Stimulated activated CD4-positive, alpha-beta T cell treated with anti-CD3 and anti-CD28 coated beads, Interleukin-4, amount 100 ng/mL, for 1 hour (primary cell): ENCODE results near the gene HPS6.

ENCODE experiments used
- DNase-seq: peaks from one replicate; pipeline ENCODE4 v3.0.0-alpha.2; 2020

Gene HPS6

DNA sequence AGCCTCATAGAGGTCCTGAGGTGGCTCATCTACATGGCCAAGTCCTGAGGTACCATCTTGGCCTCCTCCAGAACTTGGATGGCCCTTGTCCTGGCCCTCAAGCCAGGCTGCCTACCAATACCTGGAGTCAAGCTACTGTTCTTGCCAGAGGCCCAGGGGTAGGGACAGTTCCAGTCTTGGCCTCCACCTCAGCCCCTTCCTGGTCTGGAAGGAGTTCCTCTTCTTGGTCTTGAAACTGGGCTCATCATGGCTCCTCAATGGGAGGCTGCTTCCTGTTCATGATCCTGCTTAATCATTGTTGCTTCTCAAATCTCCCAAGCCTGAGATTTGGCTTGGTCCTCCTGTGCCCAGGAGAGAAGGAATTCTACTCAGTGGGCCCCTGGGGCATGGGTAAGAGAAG, 3.9 kb downstream of the HPS6 start:
- no peak for DNase-seq

DNA sequence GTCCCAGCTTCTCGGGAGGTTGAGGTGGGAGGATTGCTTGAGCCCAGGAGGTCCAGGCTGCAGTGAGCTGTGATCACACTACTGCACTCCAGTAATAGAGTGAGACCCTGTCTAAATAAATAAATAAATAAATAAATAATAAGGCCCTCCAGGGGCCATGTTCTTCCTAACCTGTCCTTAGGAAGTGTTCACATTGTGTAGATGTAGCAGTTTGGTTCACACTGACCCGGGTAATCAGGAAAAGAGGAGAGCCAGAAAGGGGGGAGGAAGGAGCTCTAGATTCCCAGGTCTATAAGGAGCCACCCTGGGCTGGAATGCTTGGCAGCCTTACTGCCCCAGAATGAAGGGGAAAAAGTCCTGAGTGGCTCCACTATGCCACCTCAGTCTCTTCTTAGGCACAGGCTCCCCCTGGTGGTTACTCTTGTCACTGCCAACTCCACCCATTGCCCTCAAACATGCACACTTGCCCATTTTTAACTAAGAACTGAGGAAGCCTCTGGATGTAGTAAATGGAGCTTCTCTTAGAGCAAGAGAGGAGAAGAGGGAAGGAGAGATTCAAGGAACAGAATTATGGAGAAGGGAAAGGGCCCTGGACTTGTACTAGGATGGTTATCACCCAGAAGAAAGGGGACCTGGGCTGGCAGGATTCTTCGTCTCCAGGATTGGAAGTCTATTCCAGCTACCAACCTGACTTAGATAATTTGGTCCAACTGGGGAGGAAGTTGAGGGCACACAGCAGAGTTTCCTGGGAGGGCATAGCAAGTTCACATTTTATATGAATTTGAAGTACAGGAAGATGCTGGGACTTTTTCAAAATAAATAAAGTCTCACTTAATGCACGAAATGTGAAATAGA, 7.8 kb downstream of the HPS6 start:
- DNase-seq, result peak; percentile 79

DNA sequence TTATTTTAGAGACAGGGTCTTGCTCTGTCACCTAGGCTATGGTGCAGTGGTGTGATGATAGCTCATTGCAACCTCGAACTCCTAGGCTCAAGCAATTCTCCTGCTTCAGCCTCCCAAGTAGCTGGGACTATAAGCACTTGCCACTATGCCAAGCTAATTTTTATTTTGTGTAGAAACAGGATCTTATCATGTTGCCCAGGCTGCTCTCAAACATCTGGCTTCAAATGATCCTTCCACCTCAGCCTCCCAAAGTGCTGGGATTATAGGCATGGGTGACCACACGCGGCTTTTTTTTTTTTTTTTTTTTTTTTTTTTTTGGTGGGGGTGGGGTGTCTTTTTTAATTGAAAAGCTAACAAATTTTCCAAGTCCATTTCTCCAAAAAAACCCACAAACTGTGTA, 18.4 kb downstream of the HPS6 start:
- no peak for DNase-seq

DNA sequence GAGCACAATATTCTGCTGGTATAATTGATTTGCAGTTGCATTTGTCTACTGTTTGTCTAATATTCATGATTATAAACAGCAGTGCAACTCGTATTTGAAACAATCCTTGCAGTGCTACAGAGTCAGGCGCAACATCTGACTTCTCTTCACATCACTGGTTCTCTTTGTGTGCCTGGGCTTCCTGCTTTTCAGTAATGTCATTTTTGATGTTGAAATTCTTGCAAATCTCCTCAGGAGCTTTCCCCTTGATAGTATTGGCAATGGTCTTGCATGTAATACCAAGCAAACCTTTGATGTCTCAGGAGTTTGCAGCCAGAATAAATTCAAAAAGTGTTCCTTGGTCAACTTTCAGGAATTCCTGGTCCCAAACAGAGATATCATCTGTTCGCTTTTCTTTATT, 20.2 kb downstream of the HPS6 start:
- no peak for DNase-seq

DNA sequence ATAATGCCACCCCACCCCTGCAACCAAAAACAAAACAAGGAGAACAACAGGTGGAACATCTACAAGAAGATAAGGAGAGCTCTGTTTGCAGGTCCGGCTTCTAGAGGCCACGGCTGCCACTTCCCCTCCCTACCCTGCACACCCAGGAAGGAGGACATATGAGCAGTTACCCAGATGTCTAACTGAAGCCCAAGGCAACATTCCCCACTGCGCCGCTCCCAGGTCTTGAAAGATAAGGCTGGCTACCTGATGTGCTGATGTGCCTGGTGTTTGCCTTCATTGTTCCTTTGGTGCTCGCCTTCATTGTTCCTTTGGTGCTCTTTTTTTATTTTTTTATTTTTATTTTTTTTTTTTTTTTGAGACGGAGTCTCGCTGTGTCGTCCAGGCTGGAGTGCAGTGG, 21.0 kb downstream of the HPS6 start:
- DNase-seq, result no peak

DNA sequence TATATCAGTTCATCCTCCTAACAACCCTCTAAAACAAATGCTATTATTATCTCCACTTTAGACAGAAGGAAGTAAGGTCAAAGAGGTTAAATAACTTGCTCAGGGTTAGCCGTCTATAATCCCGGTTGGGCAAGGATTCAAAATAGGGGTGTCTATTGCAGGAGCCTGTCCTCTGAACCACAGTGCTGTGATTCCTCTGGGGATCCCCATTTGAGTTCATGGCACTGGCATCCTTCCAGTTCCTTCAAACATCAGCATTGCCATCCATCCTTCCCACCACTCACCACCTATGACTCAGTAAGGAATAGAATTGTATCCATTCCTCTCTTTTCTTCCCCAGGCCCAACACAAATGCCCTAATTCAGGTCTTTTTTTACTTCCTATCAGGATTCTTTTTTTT, 25.6 kb downstream of the HPS6 start:
- no peak for DNase-seq

DNA sequence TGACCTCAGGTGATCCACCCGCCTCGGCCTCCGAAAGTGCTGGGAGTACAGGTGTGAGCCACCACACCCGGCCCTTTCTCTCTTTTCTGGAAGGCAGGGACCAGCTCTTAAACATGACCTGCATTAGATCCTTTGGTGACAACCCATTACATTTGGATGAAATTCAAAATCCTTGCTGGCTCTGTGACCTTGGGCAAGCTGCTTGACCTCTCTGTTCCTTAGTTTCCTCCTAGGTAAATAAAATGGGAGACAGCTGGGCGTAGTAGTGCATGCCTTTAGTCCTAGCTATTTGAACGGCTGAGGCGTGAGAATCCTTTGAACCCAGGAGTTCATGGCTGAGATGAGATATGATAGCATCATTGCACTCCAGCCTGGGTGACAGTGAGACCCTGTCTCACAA, 31.3 kb downstream of the HPS6 start:
- DNase-seq, result no peak

DNA sequence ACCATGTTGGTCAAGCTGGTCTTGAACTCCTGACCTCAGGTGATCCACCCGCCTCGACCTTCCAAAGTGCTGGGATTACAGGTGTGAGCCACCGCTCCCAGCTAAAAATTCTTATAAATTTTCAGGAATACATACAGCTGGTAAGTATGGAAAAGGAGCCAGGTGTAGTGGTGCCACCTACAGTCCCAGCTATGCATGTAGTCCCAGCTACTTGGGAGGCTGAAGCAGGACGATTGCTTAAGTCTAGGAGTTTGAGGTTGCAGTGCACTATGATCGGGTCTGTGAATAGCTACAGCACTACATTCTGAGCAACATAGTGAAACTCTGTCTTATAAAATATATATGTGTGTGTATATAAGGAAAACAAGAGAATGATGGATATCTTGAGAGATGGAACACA, 36.0 kb downstream of the HPS6 start:
- no peak for DNase-seq

DNA sequence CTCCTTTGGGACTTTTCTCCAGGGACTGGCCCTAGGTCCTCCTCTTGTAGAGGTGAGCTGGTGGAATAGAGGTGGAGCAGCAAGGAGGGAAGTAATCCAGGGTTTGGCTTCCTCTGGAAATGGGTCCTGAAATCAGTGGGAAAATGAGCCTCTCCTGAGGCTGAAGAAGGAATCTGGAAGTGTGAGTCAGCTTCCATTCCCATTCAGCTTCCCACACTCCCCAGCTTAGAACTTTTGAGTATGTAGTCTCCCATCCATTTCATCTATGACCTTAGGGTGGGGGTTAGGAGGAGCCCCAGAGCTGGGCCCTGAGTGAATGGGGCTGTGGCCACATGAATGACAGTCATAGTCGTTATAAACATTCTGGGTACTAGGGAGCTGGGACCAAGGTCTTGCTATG, 37.3 kb downstream of the HPS6 start:
- DNase-seq, result no peak

DNA sequence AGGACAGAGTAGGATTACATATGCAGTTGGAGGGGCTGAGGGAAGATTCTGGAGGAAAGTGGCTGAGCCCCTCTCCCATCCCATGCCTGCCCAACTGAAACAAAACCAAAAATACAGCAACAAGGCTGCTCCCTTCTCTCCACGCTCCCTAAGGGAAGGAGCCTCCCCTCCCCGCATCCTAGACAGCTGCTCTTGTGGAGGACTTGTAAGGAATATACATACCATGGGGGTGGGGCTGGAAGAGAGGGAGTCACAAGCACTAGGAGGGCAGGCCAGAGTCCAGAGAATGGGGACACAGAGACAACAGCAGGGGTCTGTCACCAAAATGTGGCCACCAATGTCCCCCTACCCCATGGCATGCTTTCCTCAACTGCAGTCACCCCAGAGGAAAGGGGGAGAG, 41.8 kb downstream of the HPS6 start:
- no peak for DNase-seq

DNA sequence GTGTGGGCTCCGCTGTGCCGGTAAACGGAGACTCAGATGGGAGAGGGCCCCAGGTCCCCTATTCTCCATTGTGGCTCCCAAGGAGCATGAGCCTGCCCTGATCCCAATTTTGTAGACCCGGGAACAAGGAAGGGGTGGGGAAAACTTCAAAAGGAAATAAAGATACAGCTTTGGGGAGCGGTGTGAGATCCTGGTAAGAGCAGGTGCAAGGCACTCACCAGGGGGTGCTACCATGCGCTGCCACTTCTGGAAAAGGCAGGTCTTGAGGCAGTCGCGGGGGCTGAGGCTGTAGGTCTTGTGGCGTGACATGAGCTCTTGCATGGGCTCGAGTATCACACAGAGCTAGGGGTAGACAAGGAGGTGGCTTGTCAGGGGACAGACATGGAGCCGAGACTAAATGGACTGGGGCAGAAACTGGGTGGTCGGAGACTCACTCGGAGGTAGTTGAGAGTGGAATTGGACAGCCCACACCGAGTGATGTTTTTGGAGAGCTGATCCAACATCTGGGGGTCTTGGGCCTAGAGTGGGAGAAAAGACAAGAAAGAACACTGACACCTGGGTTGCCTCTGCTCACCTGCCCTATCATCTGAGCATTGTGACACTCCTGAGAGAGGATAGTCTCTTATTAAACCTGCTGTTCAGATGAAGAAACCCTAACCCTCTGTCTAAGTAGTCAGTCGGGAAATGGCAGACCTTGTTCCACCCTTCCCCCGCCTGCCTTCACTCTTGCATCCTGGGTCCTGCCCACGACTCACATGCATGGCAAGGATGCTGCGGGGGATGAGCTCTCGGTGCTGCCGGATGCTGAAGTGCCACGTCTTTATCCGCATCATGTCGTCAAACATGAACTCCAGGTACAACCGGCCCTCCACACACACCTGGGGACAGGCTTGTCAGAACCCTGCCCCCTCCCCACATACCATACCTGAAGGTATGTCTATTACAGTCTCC, 44.3 kb downstream of the HPS6 start:
- DNase-seq, result no peak

DNA sequence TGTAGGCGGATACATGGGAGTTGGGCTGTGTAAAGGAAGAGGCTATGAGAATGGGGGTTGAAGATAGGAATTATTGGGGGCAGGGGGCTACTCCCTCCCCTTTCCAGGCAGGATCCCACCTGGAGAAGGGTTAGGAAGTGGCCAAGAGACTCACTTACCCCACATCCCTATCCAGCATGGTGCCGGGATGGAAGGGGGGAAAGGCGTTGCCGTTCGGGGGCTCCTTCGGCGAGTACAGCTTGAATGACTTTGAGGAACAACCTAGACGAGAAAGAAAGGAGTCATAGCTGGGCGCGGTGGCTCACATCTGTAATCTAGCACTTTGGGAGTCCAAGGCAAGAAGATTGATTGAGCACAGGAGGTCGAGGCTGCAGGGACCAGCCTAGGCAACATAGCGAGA, 46.1 kb downstream of the HPS6 start:
- DNase-seq, result no peak

DNA sequence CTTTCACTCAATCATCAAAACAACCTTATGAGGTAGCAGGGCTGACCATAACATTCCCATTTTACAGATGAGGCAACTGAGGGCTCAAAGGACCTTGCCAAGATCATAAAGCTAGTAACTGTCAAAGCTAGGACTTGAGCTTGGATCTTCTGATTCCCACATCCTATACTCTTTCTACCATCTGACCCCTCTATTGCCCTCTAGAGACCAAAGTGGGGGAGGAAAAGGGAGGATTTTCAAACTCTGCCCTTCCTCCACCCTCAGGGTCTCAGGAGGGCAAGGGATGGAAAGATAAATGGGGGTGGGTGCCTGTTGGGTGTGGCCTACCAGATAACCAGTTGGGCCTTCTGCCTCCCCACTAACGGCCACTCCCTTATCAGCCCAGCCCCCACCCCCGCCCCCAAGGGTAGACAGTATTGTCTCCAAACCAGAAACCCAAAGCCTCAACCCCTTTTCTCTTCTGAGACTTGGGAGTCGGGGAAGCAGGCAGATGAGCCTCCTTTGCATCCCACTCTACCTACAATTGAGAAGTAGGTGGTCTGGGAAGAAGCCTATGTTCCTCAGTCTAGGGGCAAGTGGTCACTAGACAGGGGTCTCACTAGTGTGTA, 47.2 kb downstream of the HPS6 start:
- DNase-seq, result no peak

DNA sequence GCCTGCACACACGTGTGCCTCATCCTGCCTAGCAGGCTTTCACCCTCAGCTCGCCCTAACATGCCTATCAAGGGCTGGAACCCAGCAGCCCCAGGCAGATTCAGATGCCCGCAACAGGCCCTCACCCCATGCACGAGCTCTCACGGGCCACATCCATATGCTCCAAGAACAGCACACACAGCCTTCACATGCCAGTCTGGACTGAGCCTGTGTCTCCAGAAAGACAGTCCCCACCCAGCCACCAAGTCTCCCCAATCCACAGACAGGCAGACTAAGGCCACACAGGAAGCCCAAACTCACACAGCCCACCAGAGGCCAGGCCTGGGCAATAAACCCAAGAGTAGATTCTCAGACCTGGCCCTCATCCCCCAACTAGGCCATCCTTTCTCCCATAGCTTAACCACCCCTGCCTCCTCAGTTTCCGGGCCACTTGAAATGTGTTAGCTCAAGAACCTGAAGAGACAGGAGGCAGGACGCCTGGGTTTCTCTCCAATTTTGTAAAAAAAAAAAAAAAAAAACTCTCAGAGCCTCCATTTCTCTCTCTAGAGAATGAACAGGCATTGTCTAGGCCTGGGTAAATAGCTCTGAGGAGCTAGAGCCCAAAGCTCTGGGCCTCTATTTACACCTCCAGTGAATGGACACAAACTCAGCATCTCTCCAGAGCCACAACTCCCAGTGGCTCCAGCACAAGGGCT, 48.3 kb downstream of the HPS6 start:
- no peak for DNase-seq

DNA sequence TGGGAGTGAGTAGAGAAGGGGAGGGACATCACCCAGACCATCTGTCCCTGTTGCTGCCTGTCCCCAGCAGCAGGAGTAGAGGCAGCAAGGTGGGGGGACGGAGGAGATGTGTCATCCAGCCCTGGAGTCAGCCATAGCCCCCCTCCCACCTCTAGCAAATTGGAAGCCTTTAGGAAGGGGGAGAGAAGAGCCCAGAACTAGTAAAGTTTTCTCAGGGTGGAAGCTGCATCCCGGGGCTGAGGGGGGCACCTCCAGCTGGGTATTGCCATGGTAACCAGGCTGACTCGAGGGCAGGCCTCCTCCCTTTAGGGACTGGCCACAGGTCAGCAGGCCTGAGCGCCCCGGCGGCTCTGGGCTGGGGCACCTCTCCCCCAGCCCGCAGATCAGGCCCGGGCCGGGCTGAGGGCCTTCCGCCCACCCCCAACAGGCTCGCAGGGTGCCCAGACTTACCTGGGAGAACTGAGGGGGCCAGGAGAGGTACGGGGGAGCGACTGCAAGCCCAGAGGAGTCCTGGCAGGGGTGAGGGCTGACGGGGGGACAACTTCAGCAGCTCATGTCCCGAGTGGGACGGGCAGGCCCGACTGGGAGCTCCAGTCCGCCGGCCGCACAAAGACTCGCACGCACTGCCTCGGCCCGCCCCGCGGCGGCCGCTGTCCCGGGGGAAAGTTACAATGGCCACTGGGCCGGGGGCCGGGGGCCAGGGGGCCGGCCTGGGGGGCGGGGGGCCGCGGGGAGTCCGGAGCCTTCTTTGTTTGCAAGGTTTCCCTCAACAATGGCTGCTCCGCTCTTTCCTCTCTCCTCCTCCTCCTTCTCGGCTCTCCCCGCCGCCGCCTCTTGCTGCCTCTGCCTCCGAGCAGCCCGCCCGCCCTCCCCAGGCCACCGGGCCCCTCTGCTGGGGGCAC, 49.1 kb downstream of the HPS6 start:
- peak; percentile 17 for DNase-seq

DNA sequence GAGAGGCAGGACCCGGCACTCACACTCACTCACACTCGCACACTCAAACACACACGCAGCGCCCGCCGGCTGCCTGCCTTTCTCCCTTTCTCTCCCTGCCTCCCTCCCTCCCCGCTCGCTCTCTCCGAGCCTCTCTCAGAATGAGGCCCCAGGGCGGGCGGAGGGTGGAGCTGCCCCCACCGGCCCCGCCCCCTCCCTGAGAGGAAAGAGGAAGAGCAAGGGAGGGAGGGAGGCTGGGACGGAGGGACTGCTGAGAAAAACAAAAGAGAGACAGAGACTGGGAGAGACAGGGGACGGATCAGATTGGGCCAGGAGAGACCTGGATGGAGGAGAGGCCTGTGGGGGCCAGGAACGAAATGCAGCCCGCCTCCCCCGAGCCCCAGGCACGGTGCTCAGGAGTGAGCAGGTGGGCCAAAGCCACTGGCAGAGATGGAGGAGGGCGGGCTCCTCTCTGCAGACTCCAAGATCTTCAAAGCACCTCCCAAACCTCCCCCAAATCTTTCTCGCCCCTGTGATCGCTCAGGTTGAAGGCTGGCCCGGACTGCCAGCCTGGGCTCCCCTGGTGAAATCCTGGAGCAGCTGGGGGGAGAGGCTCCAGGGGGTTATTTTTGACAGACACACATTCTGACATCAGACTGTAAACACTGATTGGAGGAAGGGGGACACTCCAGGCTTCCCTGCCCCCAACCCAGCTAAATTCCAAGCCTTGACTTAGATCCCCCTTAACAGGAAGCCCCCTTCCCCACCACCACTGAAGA, 49.9 kb downstream of the HPS6 start:
- peak; percentile 89 for DNase-seq

DNA sequence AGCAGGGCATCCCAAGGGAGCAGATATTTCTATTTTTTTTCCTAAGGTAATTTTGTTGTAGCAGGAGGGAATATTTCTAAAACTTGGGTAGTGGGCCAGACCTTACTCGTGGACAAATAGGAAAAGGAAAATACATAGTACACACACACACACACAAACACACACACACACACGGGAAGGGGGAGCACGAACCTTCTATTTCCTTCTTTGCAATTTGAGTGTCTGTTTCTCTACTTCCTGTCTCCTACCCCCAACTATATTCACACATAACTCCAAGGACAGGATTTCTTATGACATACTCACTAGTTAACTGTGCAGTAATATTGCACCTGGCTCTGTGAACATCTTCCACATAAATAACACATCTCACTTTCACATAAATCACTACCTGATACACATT, 50.6 kb downstream of the HPS6 start:
- no peak for DNase-seq

DNA sequence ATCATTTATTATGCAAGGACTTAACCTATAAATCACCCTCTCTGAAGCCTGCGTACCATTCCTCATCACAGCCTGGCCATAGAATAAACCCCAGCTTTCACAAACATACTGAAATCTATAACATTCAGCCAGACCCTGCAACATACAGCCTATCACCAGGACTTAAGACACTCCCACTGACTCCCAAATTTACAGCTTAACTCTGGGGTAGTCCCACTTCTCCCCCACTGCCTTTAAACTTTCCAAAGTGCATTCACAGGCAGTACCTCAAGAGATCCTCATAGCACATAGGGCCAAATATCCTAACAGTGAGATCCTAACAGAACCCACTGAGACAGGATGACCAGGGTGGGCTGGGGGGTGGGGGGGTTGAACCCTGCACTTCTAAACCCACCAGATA, 51.5 kb downstream of the HPS6 start:
- no peak for DNase-seq
